ENCODE results near the gene DCBLD2.

Gene DCBLD2

DNA sequence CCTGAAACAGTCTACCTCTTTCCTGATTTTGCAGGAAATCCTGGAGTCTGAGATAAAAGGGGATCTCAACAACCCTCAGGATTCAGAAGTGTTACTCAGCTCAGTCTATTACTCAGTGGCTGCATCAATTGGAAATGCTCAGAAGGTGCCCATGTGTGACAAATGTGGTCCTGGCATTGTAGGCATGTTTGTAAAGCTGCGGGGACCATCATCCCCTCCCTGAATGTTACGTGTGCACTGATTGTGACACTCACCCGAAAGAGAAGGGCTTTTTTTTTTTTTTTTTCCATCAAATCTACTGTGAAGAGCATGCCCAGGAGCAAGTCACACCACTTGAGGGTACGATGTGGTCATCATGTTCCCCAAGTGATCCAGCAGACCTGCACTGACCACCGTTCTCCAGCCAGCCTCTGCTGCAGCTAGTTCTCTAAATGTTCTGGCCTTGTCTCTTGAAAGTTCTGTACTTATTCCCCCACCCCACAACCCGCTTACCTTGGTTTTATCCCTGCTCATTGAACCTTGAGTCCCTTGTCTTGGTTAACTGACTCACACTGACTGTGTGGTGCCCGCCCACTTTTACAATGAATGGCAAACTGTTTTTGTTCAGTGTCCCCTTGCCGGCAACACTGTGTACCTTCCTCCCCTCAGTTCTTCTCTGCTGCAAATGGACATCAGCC lies 118.5 kb downstream of the DCBLD2 start:
- no peak for TF ChIP-seq CTCF (IDR thresholded peaks at IDR 0.05; ENCODE audit: extremely low read depth, missing control alignments)

GRCh38 chr3:98780343-98780742 lies 121.2 kb downstream of the DCBLD2 start:
- no peak for TF ChIP-seq CTCF (IDR thresholded peaks at IDR 0.05; ENCODE audit: extremely low read depth, missing control alignments)
- no peak for DNase-seq (ENCODE audit: low spot score)

More for the DNA sequence above, 118.5 kb downstream of the DCBLD2 start:
- no peak for DNase-seq (ENCODE audit: low spot score)

DNA sequence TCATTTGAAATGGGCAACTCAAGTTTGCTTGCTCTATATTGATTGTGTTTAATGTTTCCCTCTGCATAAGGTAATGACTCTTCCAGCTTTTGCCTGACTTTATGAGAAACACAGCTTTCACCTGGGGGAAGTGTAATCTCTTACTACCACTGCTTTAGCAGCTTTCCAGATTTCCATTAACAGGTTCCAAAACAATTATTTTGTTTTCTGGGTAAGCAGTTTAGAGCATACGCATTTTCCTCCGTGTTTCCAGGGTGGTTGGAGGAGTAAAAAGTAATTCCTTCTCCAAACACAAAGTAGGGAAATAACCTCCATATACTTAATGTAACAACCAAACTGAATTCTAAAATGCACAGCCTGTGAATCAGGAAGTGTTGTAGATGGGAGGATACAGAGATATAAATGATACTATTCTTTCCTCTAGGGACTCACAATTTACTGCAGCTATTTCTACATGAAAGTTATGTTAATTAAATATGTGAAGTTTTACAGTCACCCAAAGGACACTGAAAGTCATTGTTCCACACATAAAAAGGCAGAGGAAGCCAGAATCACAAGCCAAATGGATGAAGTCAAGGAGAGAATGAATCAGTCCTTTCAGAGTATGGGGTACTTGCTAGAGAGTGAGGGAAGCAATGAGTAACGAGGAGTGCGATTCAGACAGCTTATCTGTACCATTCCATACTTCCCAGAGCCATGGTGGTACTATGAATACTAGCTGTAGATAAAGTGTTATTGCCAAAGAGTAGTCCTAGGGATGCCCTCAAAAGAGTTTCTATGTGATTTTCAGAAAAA lies 121.8 kb downstream of the DCBLD2 start:
- no peak for DNase-seq (ENCODE audit: low spot score)
- TF ChIP-seq CTCF (IDR thresholded peaks at IDR 0.05; ENCODE audit: extremely low read depth, missing control alignments) = no peak

DNA sequence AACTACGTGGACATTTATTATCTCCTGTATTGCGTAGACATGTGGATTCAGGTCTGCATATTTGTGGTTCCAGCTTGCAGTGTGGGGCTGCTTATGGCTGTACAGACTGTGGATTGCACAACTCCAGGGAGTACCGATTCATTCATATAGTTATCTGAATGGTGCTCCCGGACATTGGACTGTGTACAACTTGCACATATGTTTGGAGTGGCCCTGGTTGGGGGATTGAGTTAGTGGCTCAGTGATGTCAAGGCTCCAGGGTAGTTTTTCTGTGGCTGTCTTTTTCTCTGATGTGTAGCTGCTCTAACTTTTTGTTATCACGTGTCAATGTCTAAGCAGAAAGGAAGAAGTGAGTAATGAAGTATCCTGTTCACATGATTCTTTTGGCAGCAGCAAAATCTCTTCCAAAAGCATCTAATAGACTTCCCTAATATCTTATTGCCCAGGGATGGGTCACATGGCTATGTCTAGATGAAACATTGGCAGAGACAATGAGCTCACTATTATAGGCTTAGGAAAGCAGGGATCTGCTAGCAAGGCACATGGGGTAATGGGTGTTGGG lies 122.6 kb downstream of the DCBLD2 start:
- no peak for TF ChIP-seq CTCF (IDR thresholded peaks at IDR 0.05; ENCODE audit: extremely low read depth, missing control alignments)
- no peak for DNase-seq (ENCODE audit: low spot score)

- TF ChIP-seq CTCF (IDR thresholded peaks at IDR 0.05; ENCODE audit: extremely low read depth, missing control alignments) = no peak
- DNase-seq (ENCODE audit: low spot score) = no peak
These were observed 123.1 kb downstream of the DCBLD2 start for GRCh38 chr3:98778383-98778782.

GRCh38 chr3:98777801-98778220 lies 123.7 kb downstream of the DCBLD2 start:
- no peak for DNase-seq (ENCODE audit: low spot score)
- TF ChIP-seq CTCF (IDR thresholded peaks at IDR 0.05; ENCODE audit: extremely low read depth, missing control alignments) = no peak

DNA sequence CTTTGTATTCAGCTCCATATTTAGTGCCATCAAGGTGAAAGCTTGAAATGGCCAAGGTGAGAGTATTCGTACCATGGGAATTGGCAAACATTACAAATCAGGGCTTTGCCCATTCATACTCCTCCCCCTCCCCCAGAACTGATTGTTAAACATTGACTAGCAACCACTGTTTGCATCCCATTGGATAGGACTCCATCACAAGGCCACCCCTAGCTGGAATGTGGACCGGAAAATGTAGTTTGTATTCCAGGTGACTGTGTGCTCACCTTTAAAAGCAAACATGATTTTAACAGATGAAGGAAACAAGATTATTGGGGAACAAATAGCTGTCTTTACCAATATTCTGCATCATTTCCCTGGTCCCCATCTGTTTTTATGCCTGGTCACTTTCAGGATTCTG lies 124.2 kb downstream of the DCBLD2 start:
- TF ChIP-seq CTCF (IDR thresholded peaks at IDR 0.05; ENCODE audit: extremely low read depth, missing control alignments) = no peak
- DNase-seq (ENCODE audit: low spot score) = no peak
